Endodermal cell (in vitro differentiated cells): ENCODE results near the gene CDH26. TPM values are rescaled to one million over a fixed set of nuclear protein-coding genes. Genes with fewer than 3 reads are reported as not detected.

Experiments
- DNase-seq: peaks from one replicate; pipeline ENCODE4 v3.0.0-alpha.2; 2017
- H3K27ac ChIP-seq: 2 replicates; pipeline ENCODE4 v1.5.1; 2013; ENCODE audit warnings: mild to moderate bottlenecking, low read depth, low read length, moderate library complexity
- H3K27me3 ChIP-seq: 2 replicates; pipeline ENCODE4 v1.6.1; 2013; ENCODE audit warnings: mild to moderate bottlenecking, low read length, moderate library complexity; ENCODE audit not compliant: insufficient read depth, control insufficient read depth, poor library complexity, severe bottlenecking
- H3K36me3 ChIP-seq: 2 replicates; pipeline ENCODE4 v1.7.0; 2013; ENCODE audit warnings: mild to moderate bottlenecking, low read length, moderate library complexity; ENCODE audit not compliant: control insufficient read depth, insufficient read depth
- H3K4me1 ChIP-seq: one replicate; pipeline ENCODE4 v1.7.0; 2013; ENCODE audit warnings: low read length; ENCODE audit not compliant: control insufficient read depth, insufficient read depth
- H3K4me3 ChIP-seq: 2 replicates; pipeline ENCODE4 v1.5.1; 2013; ENCODE audit warnings: mild to moderate bottlenecking, low read length, moderate library complexity
- H3K9ac ChIP-seq: 2 replicates; pipeline ENCODE4 v1.6.1; 2013; ENCODE audit warnings: mild to moderate bottlenecking, low read length, moderate library complexity; ENCODE audit not compliant: poor library complexity, severe bottlenecking; ENCODE audit errors: extremely low read depth
- H3K9me3 ChIP-seq: 2 replicates; pipeline ENCODE4 v1.6.1; 2013; ENCODE audit warnings: mild to moderate bottlenecking, low read length, moderate library complexity; ENCODE audit not compliant: control insufficient read depth
- H3K27ac Mint-ChIP-seq: 2 replicates; pipeline ENCODE4 v1.8.0; 2020; ENCODE audit warnings: mixed read lengths
- H3K27me3 Mint-ChIP-seq: 2 replicates; pipeline ENCODE4 v1.8.0; 2021; ENCODE audit warnings: mild to moderate bottlenecking, mixed read lengths; ENCODE audit not compliant: insufficient read depth
- H3K36me3 Mint-ChIP-seq: 2 replicates; pipeline ENCODE4 v1.8.0; 2020; ENCODE audit warnings: low read depth, mixed read lengths
- H3K4me1 Mint-ChIP-seq: 2 replicates; pipeline ENCODE4 v1.8.0; 2020; ENCODE audit warnings: mixed read lengths
- H3K4me3 Mint-ChIP-seq: 2 replicates; pipeline ENCODE4 v1.8.0; 2020; ENCODE audit warnings: mild to moderate bottlenecking, moderate library complexity, mixed read lengths
- H3K9me3 Mint-ChIP-seq: 2 replicates; pipeline ENCODE4 v1.8.0; 2020; ENCODE audit warnings: mild to moderate bottlenecking, mixed read lengths
- CTCF ChIP-seq: fragments of 200-600 bp; sonication (generic); conservative IDR thresholded peaks from 2 replicates; pipeline ENCODE4 v1.5.0; 2021; ENCODE audit warnings: antibody characterized with exemption, mild to moderate bottlenecking
- WGBS, 2 experiments: methylation state at CpG; one replicate each; pipeline versions ENCODE4 v1.1.5 to v1.1.7; 2013; ENCODE audit warnings: missing lambda C conversion rate in 2 of 2, mixed read lengths in 1 of 2; ENCODE audit not compliant: insufficient coverage in 1 of 2, insufficient read length in 1 of 2; 5-methylcytosine and 5-hydroxymethylcytosine counted together
- total RNA-seq, 2 donors: library from RNA; stranded (reverse); fragmentation: NEBNext Ultra II Directional in 1 of 2; extraction: Animal tissue kit (Norgen Biotek cat#: 25700) in 1 of 2; gene quantifications; 2 replicates in 1 of 2; 3 replicates in 1 of 2; pipeline ENCODE4 v1.2.1, GENCODE V29; 2021

CDH26 gene
- total RNA-seq, 2 donors from 2014 or later = 0.97 to 2.0 TPM

- no peak overlapping the region for H3K27ac Mint-ChIP-seq
- DNase-seq = no peak
- H3K4me1 Mint-ChIP-seq = peaks cover 34% of the 10 kb centered on the region
- Histone ChIP-seq H3K4me1 (peaks cover 15% of the 10 kb centered on the region), H3K9me3 (peaks cover 8% of the 10 kb centered on the region), H3K4me3 (no peak overlapping the region), H3K27ac (no peak overlapping the region), H3K27me3 (no peaks in the 10 kb centered on the region), H3K36me3 (no peaks in the 10 kb centered on the region), H3K9ac (no peak overlapping the region)
- H3K27me3 Mint-ChIP-seq = peaks cover 34% of the 10 kb centered on the region
- TF ChIP-seq CTCF = no peak
- no peak overlapping the region for H3K4me3 Mint-ChIP-seq
- H3K36me3 Mint-ChIP-seq = no peaks in the 10 kb centered on the region
- H3K9me3 Mint-ChIP-seq = peaks cover 5% of the 10 kb centered on the region
- WGBS, 2 experiments = 76 to 87% methylated on average over 3 to 4 of the region's 4 CpGs
Measured at GRCh38 chr20:60046011-60046413, 87.8 kb downstream of the CDH26 start.

GRCh38 chr20:60046436-60046835, 88.2 kb downstream of the CDH26 start:
- H3K4me1 ChIP-seq = peaks cover 14% of the 10 kb centered on the region
- no peaks in the 10 kb centered on the region for H3K36me3 ChIP-seq
- Mint-ChIP-seq H3K27me3 (peaks cover 34% of the 10 kb centered on the region), H3K9me3 (peaks cover 5% of the 10 kb centered on the region), H3K4me3 (no peak overlapping the region), H3K36me3 (no peaks in the 10 kb centered on the region), H3K4me1 (peaks cover 29% of the 10 kb centered on the region), H3K27ac (no peak overlapping the region)
- H3K27me3 ChIP-seq = no peaks in the 10 kb centered on the region
- no peak overlapping the region for H3K27ac ChIP-seq
- H3K9ac ChIP-seq = no peak overlapping the region
- DNase-seq = no peak
- WGBS, 2 experiments = 92 to 100% methylated on average over 1 to 2 of the region's 2 CpGs
- no peak overlapping the region for H3K4me3 ChIP-seq
- no peak for TF ChIP-seq CTCF
- peaks cover 8% of the 10 kb centered on the region for H3K9me3 ChIP-seq

GRCh38 chr20:60046860-60047259, 88.6 kb downstream of the CDH26 start:
- H3K27me3 Mint-ChIP-seq = peaks cover 38% of the 10 kb centered on the region
- peaks cover 8% of the 10 kb centered on the region for H3K9me3 ChIP-seq
- H3K36me3 ChIP-seq = no peaks in the 10 kb centered on the region
- H3K9me3 Mint-ChIP-seq = peaks cover 5% of the 10 kb centered on the region
- H3K27me3 ChIP-seq = no peaks in the 10 kb centered on the region
- peaks cover 14% of the 10 kb centered on the region for H3K4me1 ChIP-seq
- H3K36me3 Mint-ChIP-seq = no peaks in the 10 kb centered on the region
- WGBS, 2 experiments = 91 to 93% methylated on average over 5 to 8 of the region's 8 CpGs
- TF ChIP-seq CTCF = no peak
- no peak overlapping the region for H3K4me3 Mint-ChIP-seq
- H3K27ac Mint-ChIP-seq = no peak overlapping the region
- peaks cover 25% of the 10 kb centered on the region for H3K4me1 Mint-ChIP-seq
- no peak overlapping the region for H3K4me3 ChIP-seq
- H3K27ac ChIP-seq = no peak overlapping the region
- no peak overlapping the region for H3K9ac ChIP-seq
- no peak for DNase-seq
